ENCODE measurements around the gene ADAM12. TPM values are rescaled to one million over a fixed set of nuclear protein-coding genes. Genes with fewer than 3 reads are reported as not detected.

Gene ADAM12
- total RNA-seq, 2 experiments from 2014 or later, result 0.60 to 1.6 TPM

GRCh38 chr10:126158133-126158892, 230.0 kb downstream of the ADAM12 start:
- no peak for ATAC-seq
- H3K4me1 Mint-ChIP-seq (ENCODE audit: low read depth), result no peaks in the 10 kb centered on the region
- ChIA-PET POLR2A (no interaction called here), CTCF (no interaction called here)
- H3K9me3 Mint-ChIP-seq (ENCODE audit: insufficient read depth), result no peaks in the 10 kb centered on the region
- no peak overlapping the region for H3K27ac Mint-ChIP-seq
- H3K27me3 Mint-ChIP-seq (ENCODE audit: low read depth), result no peaks in the 10 kb centered on the region
- no peak for DNase-seq
- no peaks in the 10 kb centered on the region for H3K36me3 Mint-ChIP-seq (ENCODE audit: low read depth)
- no peak overlapping the region for H3K4me3 Mint-ChIP-seq

GRCh38 chr10:126157189-126157588, 231.1 kb downstream of the ADAM12 start:
- Mint-ChIP-seq H3K27me3 (ENCODE audit: low read depth) (no peaks in the 10 kb centered on the region), H3K9me3 (ENCODE audit: insufficient read depth) (no peaks in the 10 kb centered on the region), H3K27ac (no peak overlapping the region), H3K4me1 (ENCODE audit: low read depth) (no peaks in the 10 kb centered on the region), H3K36me3 (ENCODE audit: low read depth) (no peaks in the 10 kb centered on the region), H3K4me3 (no peak overlapping the region)
- ATAC-seq (no peak), DNase-seq (no peak)
- POLR2A ChIA-PET, result interaction anchor here (1.2 kb wide), 1 partner anchor 11 kb away, joined by 3 read pairs; no protein-coding TSS in a partner anchor
- CTCF ChIA-PET, result no interaction called here

GRCh38 chr10:126156503-126156902, 231.8 kb downstream of the ADAM12 start:
- POLR2A ChIA-PET, result interaction anchor here (1.2 kb wide), 1 partner anchor 10 kb away, joined by 3 read pairs; no protein-coding TSS in a partner anchor
- no peaks in the 10 kb centered on the region for H3K36me3 Mint-ChIP-seq (ENCODE audit: low read depth)

GRCh38 chr10:126156012-126156411, 232.3 kb downstream of the ADAM12 start:
- ATAC-seq, result no peak
- Mint-ChIP-seq H3K36me3 (ENCODE audit: low read depth) (no peaks in the 10 kb centered on the region), H3K27me3 (ENCODE audit: low read depth) (no peaks in the 10 kb centered on the region), H3K4me3 (no peak overlapping the region), H3K9me3 (ENCODE audit: insufficient read depth) (no peaks in the 10 kb centered on the region), H3K4me1 (ENCODE audit: low read depth) (no peaks in the 10 kb centered on the region), H3K27ac (no peak overlapping the region)
- CTCF ChIA-PET, result no interaction called here
- POLR2A ChIA-PET, result no interaction called here
- no peak for DNase-seq

More at GRCh38 chr10:126156503-126156902, 231.8 kb downstream of the ADAM12 start:
- H3K27me3 Mint-ChIP-seq (ENCODE audit: low read depth), result no peaks in the 10 kb centered on the region
- H3K4me3 Mint-ChIP-seq, result no peak overlapping the region
- ATAC-seq, result no peak
- CTCF ChIA-PET, result no interaction called here
- DNase-seq, result no peak
- H3K4me1 Mint-ChIP-seq (ENCODE audit: low read depth), result no peaks in the 10 kb centered on the region
- H3K9me3 Mint-ChIP-seq (ENCODE audit: insufficient read depth), result no peaks in the 10 kb centered on the region
- H3K27ac Mint-ChIP-seq, result no peak overlapping the region

GRCh38 chr10:126155528-126155927, 232.7 kb downstream of the ADAM12 start:
- ChIA-PET CTCF (no interaction called here), POLR2A (no interaction called here)
- Mint-ChIP-seq H3K9me3 (ENCODE audit: insufficient read depth) (no peaks in the 10 kb centered on the region), H3K27me3 (ENCODE audit: low read depth) (no peaks in the 10 kb centered on the region), H3K4me3 (no peak overlapping the region), H3K4me1 (ENCODE audit: low read depth) (no peaks in the 10 kb centered on the region), H3K27ac (no peak overlapping the region), H3K36me3 (ENCODE audit: low read depth) (no peaks in the 10 kb centered on the region)
- no peak for DNase-seq
- no peak for ATAC-seq

DNA sequence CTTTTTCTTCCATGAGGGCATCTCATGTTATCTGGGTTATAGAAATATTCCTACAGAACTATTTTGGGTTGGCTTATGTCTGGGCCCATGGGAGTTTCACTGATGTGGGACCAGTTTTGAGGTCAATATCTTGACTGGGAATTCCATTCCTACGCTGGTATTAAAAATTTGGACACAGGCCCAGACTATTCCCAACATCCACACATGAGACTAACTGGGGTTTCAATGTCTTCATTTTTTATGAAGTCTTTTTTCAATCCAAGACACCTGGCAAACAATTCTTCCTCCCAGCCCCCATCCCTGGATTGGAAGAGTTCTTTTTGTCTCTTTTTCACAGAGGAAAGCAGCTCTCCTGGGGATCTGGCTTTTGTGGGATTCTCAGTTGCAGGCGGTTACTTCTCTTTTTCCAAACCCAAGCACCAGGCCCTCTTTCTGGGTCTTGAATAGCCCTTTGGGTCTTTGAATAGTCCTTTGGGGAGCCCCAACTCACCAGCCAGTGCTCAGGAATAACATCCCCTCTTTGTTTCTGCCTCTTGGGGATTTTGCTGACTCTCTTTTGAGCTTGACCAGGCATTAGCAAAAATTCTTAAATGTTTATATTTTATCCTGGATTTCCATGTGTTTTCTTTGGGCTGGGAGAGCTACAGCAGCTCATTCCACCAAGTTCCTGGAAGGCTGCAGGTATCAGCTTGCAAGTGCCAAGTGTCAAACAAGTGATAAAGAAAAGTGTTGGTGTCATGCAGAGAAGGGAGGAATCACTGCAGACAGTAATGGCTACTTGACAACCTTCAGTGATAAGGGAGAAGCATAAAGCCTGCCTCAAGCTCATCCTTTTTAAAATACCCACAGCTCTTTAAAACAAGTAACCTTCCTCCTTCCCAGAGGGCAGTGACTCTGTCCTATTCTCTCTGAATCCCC, 234.3 kb downstream of the ADAM12 start:
- H3K27ac Mint-ChIP-seq, result no peak overlapping the region
- DNase-seq, result no peak
- H3K27me3 Mint-ChIP-seq (ENCODE audit: low read depth), result no peaks in the 10 kb centered on the region
- H3K36me3 Mint-ChIP-seq (ENCODE audit: low read depth), result no peaks in the 10 kb centered on the region
- no peaks in the 10 kb centered on the region for H3K4me1 Mint-ChIP-seq (ENCODE audit: low read depth)
- H3K4me3 Mint-ChIP-seq, result no peak overlapping the region
- ChIA-PET POLR2A (no interaction called here), CTCF (no interaction called here)
- no peak for ATAC-seq
- H3K9me3 Mint-ChIP-seq (ENCODE audit: insufficient read depth), result no peaks in the 10 kb centered on the region

DNA sequence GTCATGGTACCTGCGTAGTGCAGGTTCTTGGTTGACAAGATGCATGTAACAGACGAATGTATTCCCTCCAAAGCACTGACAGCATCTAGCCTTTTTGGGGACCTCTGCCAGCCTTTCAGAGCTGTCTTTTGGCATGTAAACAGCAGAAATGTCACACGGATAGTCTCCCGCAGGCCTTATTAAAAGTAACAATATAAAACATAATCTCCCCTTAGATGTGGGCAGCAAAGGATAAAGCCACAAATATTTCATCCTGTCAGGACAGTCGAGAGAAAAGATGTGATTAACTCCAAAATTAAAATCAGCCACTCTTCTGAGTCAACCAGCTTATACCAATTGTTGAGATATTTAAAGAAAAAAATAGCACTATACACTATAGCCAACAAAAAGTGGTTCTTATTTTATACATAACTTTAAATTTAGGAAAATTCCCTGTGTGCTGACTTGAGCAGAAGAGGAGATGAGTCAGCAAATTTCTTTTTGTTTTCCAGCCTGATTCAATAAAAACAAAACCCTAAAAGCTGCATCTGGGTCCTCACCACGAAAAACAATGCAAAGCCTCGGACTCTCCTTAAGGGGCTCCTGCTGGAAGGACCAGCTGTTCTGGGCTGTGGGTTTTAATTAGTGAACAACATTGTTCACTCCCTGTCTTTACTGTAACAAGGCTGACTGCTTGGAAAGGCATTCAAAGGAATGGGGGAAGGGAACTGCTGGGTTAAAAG, 240.2 kb downstream of the ADAM12 start:
- CTCF ChIA-PET, result no interaction called here
- H3K4me3 Mint-ChIP-seq, result no peak overlapping the region
- no peak overlapping the region for H3K27ac Mint-ChIP-seq
- no peaks in the 10 kb centered on the region for H3K36me3 Mint-ChIP-seq (ENCODE audit: low read depth)
- DNase-seq, result no peak
- no peaks in the 10 kb centered on the region for H3K4me1 Mint-ChIP-seq (ENCODE audit: low read depth)
- H3K9me3 Mint-ChIP-seq (ENCODE audit: insufficient read depth), result no peaks in the 10 kb centered on the region
- ATAC-seq, result no peak
- POLR2A ChIA-PET, result no interaction called here
- no peaks in the 10 kb centered on the region for H3K27me3 Mint-ChIP-seq (ENCODE audit: low read depth)

DNA sequence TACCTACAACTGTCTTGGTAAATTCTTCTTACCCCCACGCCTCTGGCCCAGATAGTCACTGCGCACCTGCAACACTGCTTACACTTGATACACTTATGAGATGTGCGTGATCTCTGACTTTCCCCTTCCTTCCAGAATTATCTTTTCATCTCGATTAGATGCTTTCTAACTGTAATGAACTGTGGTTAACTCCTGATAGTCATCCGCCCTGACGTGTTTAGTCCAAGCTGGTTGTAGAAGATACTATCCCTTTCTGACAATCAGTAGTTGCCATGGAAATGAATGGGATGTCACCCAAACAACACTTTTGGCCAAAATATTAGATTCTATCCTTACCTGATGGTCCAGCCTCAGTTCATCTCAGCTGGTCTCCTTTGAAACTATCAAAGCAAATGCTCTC, 241.5 kb downstream of the ADAM12 start:
- H3K4me3 Mint-ChIP-seq, result no peak overlapping the region
- no peaks in the 10 kb centered on the region for H3K9me3 Mint-ChIP-seq (ENCODE audit: insufficient read depth)
- ChIA-PET POLR2A (interaction anchor here (1.4 kb wide), 1 partner anchor 10 kb away, joined by 3 read pairs; no protein-coding TSS in a partner anchor), CTCF (no interaction called here)
- no peak for ATAC-seq
- H3K36me3 Mint-ChIP-seq (ENCODE audit: low read depth), result no peaks in the 10 kb centered on the region
- H3K4me1 Mint-ChIP-seq (ENCODE audit: low read depth), result no peaks in the 10 kb centered on the region
- no peaks in the 10 kb centered on the region for H3K27me3 Mint-ChIP-seq (ENCODE audit: low read depth)
- no peak overlapping the region for H3K27ac Mint-ChIP-seq
- DNase-seq, result no peak

DNA sequence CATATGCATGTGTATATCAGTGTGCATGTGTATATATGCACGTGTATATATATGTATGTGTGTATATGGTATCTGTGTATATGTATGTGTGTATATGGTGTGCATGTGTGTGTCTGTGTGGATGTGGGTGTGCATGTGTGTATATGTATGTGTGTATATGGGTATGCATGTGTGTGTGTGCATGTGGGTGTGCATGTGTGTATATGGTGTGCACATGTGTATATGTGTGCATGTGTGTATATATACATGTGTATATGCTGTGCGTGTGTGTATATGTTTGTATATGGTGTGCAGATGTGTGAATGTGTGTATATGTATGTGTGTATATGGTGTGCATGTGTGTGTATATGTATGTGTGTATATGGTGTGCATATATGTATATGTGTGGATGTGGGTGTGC, 245.2 kb downstream of the ADAM12 start:
- H3K27ac Mint-ChIP-seq, result no peak overlapping the region
- no peak overlapping the region for H3K4me3 Mint-ChIP-seq
- CTCF ChIA-PET, result no interaction called here
- no peaks in the 10 kb centered on the region for H3K9me3 Mint-ChIP-seq (ENCODE audit: insufficient read depth)
- no peaks in the 10 kb centered on the region for H3K36me3 Mint-ChIP-seq (ENCODE audit: low read depth)
- POLR2A ChIA-PET, result no interaction called here
- DNase-seq, result no peak
- ATAC-seq, result no peak
- H3K27me3 Mint-ChIP-seq (ENCODE audit: low read depth), result no peaks in the 10 kb centered on the region
- H3K4me1 Mint-ChIP-seq (ENCODE audit: low read depth), result no peaks in the 10 kb centered on the region

- no peaks in the 10 kb centered on the region for H3K4me1 Mint-ChIP-seq (ENCODE audit: low read depth)
- ChIA-PET POLR2A (no interaction called here), CTCF (no interaction called here)
- H3K4me3 Mint-ChIP-seq, result no peak overlapping the region
- DNase-seq (no peak), ATAC-seq (no peak)
- no peaks in the 10 kb centered on the region for H3K27me3 Mint-ChIP-seq (ENCODE audit: low read depth)
- no peak overlapping the region for H3K27ac Mint-ChIP-seq
- no peaks in the 10 kb centered on the region for H3K9me3 Mint-ChIP-seq (ENCODE audit: insufficient read depth)
- H3K36me3 Mint-ChIP-seq (ENCODE audit: low read depth), result no peaks in the 10 kb centered on the region
Observed at GRCh38 chr10:126140746-126141273, 247.5 kb downstream of the ADAM12 start.

GRCh38 chr10:126137562-126138221, 250.6 kb downstream of the ADAM12 start:
- ATAC-seq, result no peak
- H3K27ac Mint-ChIP-seq, result no peak overlapping the region
- no peaks in the 10 kb centered on the region for H3K9me3 Mint-ChIP-seq (ENCODE audit: insufficient read depth)
- CTCF ChIA-PET, result no interaction called here
- POLR2A ChIA-PET, result no interaction called here
- no peaks in the 10 kb centered on the region for H3K27me3 Mint-ChIP-seq (ENCODE audit: low read depth)
- H3K4me1 Mint-ChIP-seq (ENCODE audit: low read depth), result no peaks in the 10 kb centered on the region
- no peak for DNase-seq
- no peaks in the 10 kb centered on the region for H3K36me3 Mint-ChIP-seq (ENCODE audit: low read depth)
- no peak overlapping the region for H3K4me3 Mint-ChIP-seq

Measured in activated CD8-positive, alpha-beta T cell treated with anti-CD3 and anti-CD28 coated beads, Interleukin-2, amount 10 ng/mL, durations not matched to agents 7 days and 5 days (primary cell).